SK-N-SH (cell line): ENCODE measurements around the gene RARRES1. TPM values are rescaled to one million over a fixed set of nuclear protein-coding genes. Genes with fewer than 3 reads are reported as not detected.

Experiments
- CTCF ChIA-PET: fragments of 300-600, 350-600 bp; formaldehyde crosslinking; extraction: SDS; loops from one replicate; lab custom pipeline; 2021; lab: Yijun Ruan, JAX
- POLR2A ChIA-PET: fragments of 350-600 bp; sonication (Branson Sonifier 250); formaldehyde crosslinking; extraction: SDS; loops from one replicate; lab custom pipeline; 2020; ENCODE audit warnings: antibody characterized with exemption, inconsistent platforms; lab: Yijun Ruan, JAX
- DNase-seq: peaks from one replicate; pipeline ENCODE4 v3.0.0; 2012
- H2AFZ ChIP-seq: fragments of 200-600 bp; sonication (generic); 2 replicates; pipeline ENCODE4 v1.8.1; 2016; ENCODE audit warnings: antibody characterized with exemption, mild to moderate bottlenecking, low read depth
- H3F3A ChIP-seq: fragments of 200-600 bp; sonication (generic); replicated peaks from 2 replicates; pipeline ENCODE3; 2016; ENCODE audit warnings: antibody characterized with exemption, mild to moderate bottlenecking; ENCODE audit not compliant: insufficient read depth
- H3K27ac ChIP-seq, 2 experiments: fragments of 200-500 bp in 1 of 2; fragments of 200-600 bp in 1 of 2; sonication (Bioruptor generic) in 1 of 2; sonication (generic), shearing (Covaris generic) in 1 of 2; 2 replicates each; pipeline versions ENCODE4 v1.5.1 to v1.6.1; 2014 to 2016; ENCODE audit warnings: low read depth in 2 of 2, inconsistent platforms in 1 of 2, low read length in 1 of 2, mild to moderate bottlenecking in 1 of 2, mixed read lengths in 1 of 2
- H3K27me3 ChIP-seq: fragments of 200-600 bp; sonication (generic), shearing (Covaris generic); 2 replicates; pipeline ENCODE4 v1.6.1; 2016; ENCODE audit warnings: mixed run types; ENCODE audit not compliant: insufficient read depth
- H3K36me3 ChIP-seq, 2 experiments: fragments of 200-500 bp in 1 of 2; fragments of 200-600 bp in 1 of 2; sonication (Bioruptor generic) in 1 of 2; sonication (generic) in 1 of 2; replicated peaks in 1 of 2; 2 replicates each; pipeline versions ENCODE3 to v1.5.1; 2014 to 2016; ENCODE audit warnings: low read length in 1 of 2, mild to moderate bottlenecking in 1 of 2; ENCODE audit not compliant: insufficient read depth in 2 of 2, control insufficient read depth in 1 of 2
- H3K4me1 ChIP-seq, 2 experiments: fragments of 200-500 bp in 1 of 2; fragments of 200-600 bp in 1 of 2; sonication (Bioruptor generic) in 1 of 2; sonication (generic), shearing (Covaris generic) in 1 of 2; 2 replicates each; pipeline versions ENCODE4 v1.5.1 to v1.6.1; 2014 to 2016; ENCODE audit warnings: low read depth in 1 of 2, low read length in 1 of 2, mixed run types in 1 of 2; ENCODE audit not compliant: insufficient read depth in 2 of 2, control insufficient read depth in 1 of 2
- H3K4me2 ChIP-seq: fragments of 200-600 bp; sonication (generic), shearing (Covaris generic); 2 replicates; pipeline ENCODE4 v1.6.1; 2017; ENCODE audit warnings: mixed run types
- H3K4me3 ChIP-seq, 2 experiments: fragments of 200-500 bp in 1 of 2; fragments of 200-600 bp in 1 of 2; sonication (Bioruptor generic) in 1 of 2; sonication (generic), shearing (Covaris generic) in 1 of 2; 2 replicates each; pipeline versions ENCODE4 v1.5.1 to v1.8.1; 2014 to 2016; ENCODE audit warnings: low read depth in 2 of 2, inconsistent platforms in 1 of 2, low read length in 1 of 2, mild to moderate bottlenecking in 1 of 2, mixed read lengths in 1 of 2, moderate library complexity in 1 of 2
- H3K79me2 ChIP-seq: fragments of 200-600 bp; sonication (generic); 2 replicates; pipeline ENCODE4 v1.8.1; 2017; ENCODE audit warnings: mild to moderate bottlenecking; ENCODE audit not compliant: insufficient read depth
- H3K9ac ChIP-seq: fragments of 200-600 bp; sonication (generic); 2 replicates; pipeline ENCODE4 v1.6.1; 2017; ENCODE audit warnings: mixed run types
- H3K9me2 ChIP-seq: fragments of 200-600 bp; sonication (generic); 2 replicates; pipeline ENCODE4 v1.6.1; 2017; ENCODE audit warnings: mixed run types
- H3K9me3 ChIP-seq: fragments of 200-600 bp; sonication (generic); 2 replicates; pipeline ENCODE4 v1.6.1; 2017; ENCODE audit warnings: mixed run types, mild to moderate bottlenecking, moderate library complexity
- H4K20me1 ChIP-seq: fragments of 200-600 bp; sonication (generic); 2 replicates; pipeline ENCODE4 v1.6.1; 2017; ENCODE audit warnings: mild to moderate bottlenecking, mixed run types; ENCODE audit not compliant: insufficient read depth
- ELF1 ChIP-seq: IDR thresholded peaks from 2 replicates; pipeline ENCODE4 v1.4.0; 2012
- EP300 ChIP-seq, 2 experiments: IDR thresholded peaks; 2 replicates each; pipeline versions ENCODE4 v1.4.0 to v1.6.1; 2012; ENCODE audit warnings: borderline replicate concordance in 1 of 2, low read depth in 1 of 2, low read length in 1 of 2
- FOXJ3 ChIP-seq: sonication (generic); formaldehyde crosslinking; IDR thresholded peaks from 2 replicates; pipeline ENCODE4 v1.5.1; 2020; ENCODE audit warnings: mild to moderate bottlenecking, missing genetic modification reagents
- GABPA ChIP-seq: IDR thresholded peaks from 2 replicates; pipeline ENCODE4 v1.4.0; 2012; ENCODE audit warnings: low read depth, mild to moderate bottlenecking
- GATA2 ChIP-seq: sonication (generic); formaldehyde crosslinking; IDR thresholded peaks from 2 replicates; pipeline ENCODE4 v1.5.0; 2020; ENCODE audit warnings: mild to moderate bottlenecking, missing genetic modification reagents
- JUND ChIP-seq: IDR thresholded peaks from 2 replicates; pipeline ENCODE4 v1.4.0; 2012
- NRF1 ChIP-seq: IDR thresholded peaks from 2 replicates; pipeline ENCODE4 v1.6.1; 2012; ENCODE audit warnings: low read depth, mild to moderate bottlenecking, low read length
- RFX5 ChIP-seq: IDR thresholded peaks from 2 replicates; pipeline ENCODE4 v1.6.1; 2012; ENCODE audit warnings: mild to moderate bottlenecking, improper control_type of control experiment, low read length
- RXRA ChIP-seq: IDR thresholded peaks from 2 replicates; pipeline ENCODE4 v1.4.0; 2012; ENCODE audit warnings: low read depth, mild to moderate bottlenecking, borderline replicate concordance
- SIN3A ChIP-seq: IDR thresholded peaks from 2 replicates; pipeline ENCODE4 v1.6.1; 2012; ENCODE audit warnings: low read depth, mild to moderate bottlenecking, low read length, moderate library complexity, borderline replicate concordance
- SMC3 ChIP-seq: IDR thresholded peaks from 2 replicates; pipeline ENCODE4 v1.6.1; 2012; ENCODE audit warnings: low read depth, low read length, improper control_type of control experiment
- TCF12 ChIP-seq: IDR thresholded peaks from 2 replicates; pipeline ENCODE4 v1.4.0; 2012
- TEAD4 ChIP-seq: IDR thresholded peaks from 2 replicates; pipeline ENCODE4 v1.4.0; 2012; ENCODE audit warnings: mild to moderate bottlenecking, borderline replicate concordance; ENCODE audit not compliant: insufficient read depth
- WGBS: methylation state at CpG from one replicate; pipeline ENCODE4 v1.1.6; 2017; ENCODE audit warnings: low lambda C conversion rate; 5-methylcytosine and 5-hydroxymethylcytosine counted together
- polyA plus RNA-seq, 3 experiments: library from polyadenylated mRNA; depleted of rRNA; stranded (reverse); fragments of >200 nt; gene quantifications; 2 replicates each; pipeline ENCODE4 v1.2.3, GENCODE V29; 2012
- TF ChIP-seq, protein P1 (sequence below): fragments of 200-600 bp; sonication (generic); IDR thresholded peaks from 2 replicates; pipeline ENCODE4 v1.6.1; 2017; ENCODE audit warnings: antibody characterized with exemption, mild to moderate bottlenecking, moderate library complexity
- TF ChIP-seq, protein P2 (sequence below): IDR thresholded peaks from 2 replicates; pipeline ENCODE4 v1.4.0; 2012; ENCODE audit warnings: low read depth, borderline replicate concordance
- TF ChIP-seq, protein P3 (sequence below): IDR thresholded peaks from 2 replicates; pipeline ENCODE4 v1.4.0; 2012; ENCODE audit warnings: low read depth, borderline replicate concordance
- TF ChIP-seq, protein P4 (sequence below): fragments of 150-350 bp; IDR thresholded peaks from 2 replicates; pipeline ENCODE4 v1.6.1; 2017; ENCODE audit warnings: antibody characterized with exemption, low read length, low read depth, borderline replicate concordance
- TF ChIP-seq, protein P5 (sequence below): IDR thresholded peaks from 2 replicates; pipeline ENCODE4 v1.6.1; 2012; ENCODE audit warnings: mild to moderate bottlenecking, low read depth, low read length, moderate library complexity

Gene RARRES1
- polyA plus RNA-seq, 1 of the 3 experiments (the other 2 are of a cell fraction) = 0.15 TPM

DNA sequence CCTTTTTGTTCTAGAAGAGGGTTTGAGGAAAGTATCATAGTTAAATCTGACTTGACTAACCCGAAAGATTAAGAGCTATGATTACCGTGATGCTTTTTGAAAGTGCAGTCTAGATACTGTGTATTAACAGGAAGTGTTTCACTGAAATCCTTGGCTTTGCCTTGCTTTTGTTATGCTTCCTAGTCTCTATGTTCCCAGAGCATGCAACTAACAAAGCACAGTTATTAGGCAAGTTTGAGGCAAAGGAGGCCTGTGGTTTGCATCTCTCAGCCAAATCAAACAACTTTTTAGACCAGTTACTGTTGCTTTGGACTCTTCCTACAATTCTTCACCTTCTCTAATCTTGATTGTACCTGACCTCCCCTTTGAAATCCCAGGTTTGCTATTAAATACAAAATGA is 63.8 kb downstream of the RARRES1 start:
- no peak for DNase-seq
- Histone ChIP-seq H3K27me3 (no peaks in the 10 kb centered on the region), H2AFZ (no peak overlapping the region), H3K79me2 (no peaks in the 10 kb centered on the region; the same call in 1 of the 2 replicates), H3K27ac (peak overlapping the region in 1 of 2 experiments; percentile 4; a peak in 1 of 4 replicates), H4K20me1 (no peaks in the 10 kb centered on the region), H3F3A (peaks cover 4% of the 10 kb centered on the region), H3K36me3 (peaks cover 76 to 89% of the 10 kb centered on the region in 2 experiments), H3K4me3 (no peak overlapping the region), H3K4me1 (no peaks in the 10 kb centered on the region), H3K4me2 (no peak overlapping the region), H3K9me3 (no peaks in the 10 kb centered on the region), H3K9ac (no peak overlapping the region), H3K9me2 (no peaks in the 10 kb centered on the region)
- 100% methylated on average over 2 of the region's 2 CpGs for WGBS
- ChIA-PET CTCF (interaction anchor here (0.7 to 1.9 kb wide), 2 partner anchors 121 to 123 kb away, joined by 3 to 5 read pairs; no protein-coding TSS in a partner anchor), POLR2A (no interaction called here)
- TF ChIP-seq RXRA (no peak), TCF12 (no peak)
- TF ChIP-seq, protein P1, sequence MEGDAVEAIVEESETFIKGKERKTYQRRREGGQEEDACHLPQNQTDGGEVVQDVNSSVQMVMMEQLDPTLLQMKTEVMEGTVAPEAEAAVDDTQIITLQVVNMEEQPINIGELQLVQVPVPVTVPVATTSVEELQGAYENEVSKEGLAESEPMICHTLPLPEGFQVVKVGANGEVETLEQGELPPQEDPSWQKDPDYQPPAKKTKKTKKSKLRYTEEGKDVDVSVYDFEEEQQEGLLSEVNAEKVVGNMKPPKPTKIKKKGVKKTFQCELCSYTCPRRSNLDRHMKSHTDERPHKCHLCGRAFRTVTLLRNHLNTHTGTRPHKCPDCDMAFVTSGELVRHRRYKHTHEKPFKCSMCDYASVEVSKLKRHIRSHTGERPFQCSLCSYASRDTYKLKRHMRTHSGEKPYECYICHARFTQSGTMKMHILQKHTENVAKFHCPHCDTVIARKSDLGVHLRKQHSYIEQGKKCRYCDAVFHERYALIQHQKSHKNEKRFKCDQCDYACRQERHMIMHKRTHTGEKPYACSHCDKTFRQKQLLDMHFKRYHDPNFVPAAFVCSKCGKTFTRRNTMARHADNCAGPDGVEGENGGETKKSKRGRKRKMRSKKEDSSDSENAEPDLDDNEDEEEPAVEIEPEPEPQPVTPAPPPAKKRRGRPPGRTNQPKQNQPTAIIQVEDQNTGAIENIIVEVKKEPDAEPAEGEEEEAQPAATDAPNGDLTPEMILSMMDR = no peak
- TF ChIP-seq, protein P2, sequence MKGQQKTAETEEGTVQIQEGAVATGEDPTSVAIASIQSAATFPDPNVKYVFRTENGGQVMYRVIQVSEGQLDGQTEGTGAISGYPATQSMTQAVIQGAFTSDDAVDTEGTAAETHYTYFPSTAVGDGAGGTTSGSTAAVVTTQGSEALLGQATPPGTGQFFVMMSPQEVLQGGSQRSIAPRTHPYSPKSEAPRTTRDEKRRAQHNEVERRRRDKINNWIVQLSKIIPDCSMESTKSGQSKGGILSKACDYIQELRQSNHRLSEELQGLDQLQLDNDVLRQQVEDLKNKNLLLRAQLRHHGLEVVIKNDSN = no peak

DNA sequence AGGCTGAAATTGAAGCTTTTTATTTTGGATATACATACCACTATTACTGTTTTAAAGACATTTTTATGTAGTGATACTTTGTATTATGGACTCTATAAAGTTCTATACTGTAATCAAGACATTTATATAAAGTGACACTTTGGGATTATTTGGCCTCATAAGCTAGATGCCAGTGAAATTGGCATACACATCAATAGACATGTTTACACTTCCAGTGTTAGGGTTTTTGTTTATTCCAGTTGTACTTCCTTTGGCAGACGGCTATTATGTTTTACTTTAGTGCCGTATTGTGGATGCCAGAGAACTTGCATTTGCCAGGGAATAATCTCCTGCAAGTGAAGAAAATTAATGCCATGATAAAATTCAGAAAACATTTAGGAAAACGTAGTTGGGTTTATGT is 65.8 kb downstream of the RARRES1 start:
- Histone ChIP-seq H3K9me2 (no peaks in the 10 kb centered on the region), H3K4me3 (no peak overlapping the region), H3F3A (peaks cover 11% of the 10 kb centered on the region), H3K27me3 (no peaks in the 10 kb centered on the region), H3K9me3 (no peaks in the 10 kb centered on the region), H3K79me2 (no peaks in the 10 kb centered on the region), H3K9ac (no peak overlapping the region), H2AFZ (no peak overlapping the region), H3K36me3 (peaks cover 83 to 98% of the 10 kb centered on the region in 2 experiments), H4K20me1 (no peaks in the 10 kb centered on the region), H3K4me1 (no peaks in the 10 kb centered on the region), H3K4me2 (no peak overlapping the region), H3K27ac (no peak overlapping the region)
- whole genome bisulfite sequencing = 98% methylated on average over 3 of the region's 3 CpGs
- ChIA-PET CTCF (interaction anchor here (1.1 kb wide), 1 partner anchor 123 kb away, joined by 3 read pairs; no protein-coding TSS in a partner anchor), POLR2A (no interaction called here)
- DNase-seq = no peak
- TF ChIP-seq SIN3A (no peak), FOXJ3 (CRISPR knock-in tag) (no peak), GABPA (no peak), GATA2 (CRISPR knock-in tag) (no peak), ELF1 (no peak), SMC3 (no peak), JUND (no peak), EP300 (IDR thresholded peaks at IDR 0.05; ENCODE audit: borderline replicate concordance in 1 of 2, low read depth in 1 of 2, low read length in 1 of 2) (no peak), RFX5 (no peak), TCF12 (no peak), NRF1 (no peak), TEAD4 (no peak)
- TF ChIP-seq, protein P2 = no peak
- TF ChIP-seq, protein P3, sequence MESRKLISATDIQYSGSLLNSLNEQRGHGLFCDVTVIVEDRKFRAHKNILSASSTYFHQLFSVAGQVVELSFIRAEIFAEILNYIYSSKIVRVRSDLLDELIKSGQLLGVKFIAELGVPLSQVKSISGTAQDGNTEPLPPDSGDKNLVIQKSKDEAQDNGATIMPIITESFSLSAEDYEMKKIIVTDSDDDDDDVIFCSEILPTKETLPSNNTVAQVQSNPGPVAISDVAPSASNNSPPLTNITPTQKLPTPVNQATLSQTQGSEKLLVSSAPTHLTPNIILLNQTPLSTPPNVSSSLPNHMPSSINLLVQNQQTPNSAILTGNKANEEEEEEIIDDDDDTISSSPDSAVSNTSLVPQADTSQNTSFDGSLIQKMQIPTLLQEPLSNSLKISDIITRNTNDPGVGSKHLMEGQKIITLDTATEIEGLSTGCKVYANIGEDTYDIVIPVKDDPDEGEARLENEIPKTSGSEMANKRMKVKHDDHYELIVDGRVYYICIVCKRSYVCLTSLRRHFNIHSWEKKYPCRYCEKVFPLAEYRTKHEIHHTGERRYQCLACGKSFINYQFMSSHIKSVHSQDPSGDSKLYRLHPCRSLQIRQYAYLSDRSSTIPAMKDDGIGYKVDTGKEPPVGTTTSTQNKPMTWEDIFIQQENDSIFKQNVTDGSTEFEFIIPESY = no peak
- TF ChIP-seq, protein P4, sequence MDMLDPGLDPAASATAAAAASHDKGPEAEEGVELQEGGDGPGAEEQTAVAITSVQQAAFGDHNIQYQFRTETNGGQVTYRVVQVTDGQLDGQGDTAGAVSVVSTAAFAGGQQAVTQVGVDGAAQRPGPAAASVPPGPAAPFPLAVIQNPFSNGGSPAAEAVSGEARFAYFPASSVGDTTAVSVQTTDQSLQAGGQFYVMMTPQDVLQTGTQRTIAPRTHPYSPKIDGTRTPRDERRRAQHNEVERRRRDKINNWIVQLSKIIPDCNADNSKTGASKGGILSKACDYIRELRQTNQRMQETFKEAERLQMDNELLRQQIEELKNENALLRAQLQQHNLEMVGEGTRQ = no peak
- TF ChIP-seq, protein P5, sequence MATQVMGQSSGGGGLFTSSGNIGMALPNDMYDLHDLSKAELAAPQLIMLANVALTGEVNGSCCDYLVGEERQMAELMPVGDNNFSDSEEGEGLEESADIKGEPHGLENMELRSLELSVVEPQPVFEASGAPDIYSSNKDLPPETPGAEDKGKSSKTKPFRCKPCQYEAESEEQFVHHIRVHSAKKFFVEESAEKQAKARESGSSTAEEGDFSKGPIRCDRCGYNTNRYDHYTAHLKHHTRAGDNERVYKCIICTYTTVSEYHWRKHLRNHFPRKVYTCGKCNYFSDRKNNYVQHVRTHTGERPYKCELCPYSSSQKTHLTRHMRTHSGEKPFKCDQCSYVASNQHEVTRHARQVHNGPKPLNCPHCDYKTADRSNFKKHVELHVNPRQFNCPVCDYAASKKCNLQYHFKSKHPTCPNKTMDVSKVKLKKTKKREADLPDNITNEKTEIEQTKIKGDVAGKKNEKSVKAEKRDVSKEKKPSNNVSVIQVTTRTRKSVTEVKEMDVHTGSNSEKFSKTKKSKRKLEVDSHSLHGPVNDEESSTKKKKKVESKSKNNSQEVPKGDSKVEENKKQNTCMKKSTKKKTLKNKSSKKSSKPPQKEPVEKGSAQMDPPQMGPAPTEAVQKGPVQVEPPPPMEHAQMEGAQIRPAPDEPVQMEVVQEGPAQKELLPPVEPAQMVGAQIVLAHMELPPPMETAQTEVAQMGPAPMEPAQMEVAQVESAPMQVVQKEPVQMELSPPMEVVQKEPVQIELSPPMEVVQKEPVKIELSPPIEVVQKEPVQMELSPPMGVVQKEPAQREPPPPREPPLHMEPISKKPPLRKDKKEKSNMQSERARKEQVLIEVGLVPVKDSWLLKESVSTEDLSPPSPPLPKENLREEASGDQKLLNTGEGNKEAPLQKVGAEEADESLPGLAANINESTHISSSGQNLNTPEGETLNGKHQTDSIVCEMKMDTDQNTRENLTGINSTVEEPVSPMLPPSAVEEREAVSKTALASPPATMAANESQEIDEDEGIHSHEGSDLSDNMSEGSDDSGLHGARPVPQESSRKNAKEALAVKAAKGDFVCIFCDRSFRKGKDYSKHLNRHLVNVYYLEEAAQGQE = no peak
